HepG2 (cell line): ENCODE data around the gene NOP9. TPM values are rescaled to one million over a fixed set of nuclear protein-coding genes. Genes with fewer than 3 reads are reported as not detected.

Experiments used
- BRD4 ChIP-seq: sonication (generic); formaldehyde crosslinking; IDR thresholded peaks from 2 replicates; pipeline ENCODE4 v1.4.0; 2020; ENCODE audit warnings: missing genetic modification reagents
- CC2D1A ChIP-seq: sonication (generic); formaldehyde crosslinking; IDR thresholded peaks from 2 replicates; pipeline ENCODE4 v1.8.1; 2023; ENCODE audit warnings: mild to moderate bottlenecking, missing genetic modification reagents
- GTF2F1 ChIP-seq: fragments of 150-350 bp; IDR thresholded peaks from 2 replicates; pipeline ENCODE4 v1.6.1; 2014; ENCODE audit warnings: low read length
- KLF15 ChIP-seq: sonication (generic); formaldehyde crosslinking; IDR thresholded peaks from 2 replicates; pipeline ENCODE4 v1.8.1; 2023; ENCODE audit warnings: borderline replicate concordance, mild to moderate bottlenecking, inconsistent platforms, missing genetic modification reagents, mixed read lengths
- MIER2 ChIP-seq: IDR thresholded peaks from 2 replicates; pipeline ENCODE4 v1.6.1; 2016; ENCODE audit warnings: missing biosample characterization, missing genetic modification reagents
- PRMT3 ChIP-seq: sonication (generic); formaldehyde crosslinking; IDR thresholded peaks from 2 replicates; pipeline ENCODE4 v1.8.1; 2022; ENCODE audit warnings: low read depth, mild to moderate bottlenecking, moderate library complexity, missing genetic modification reagents, borderline replicate concordance
- SRSF1 ChIP-seq: fragments of 200-400 bp; formaldehyde crosslinking; optimal IDR thresholded peaks from 2 replicates; pipeline ENCODE3; 2017; ENCODE audit warnings: mild to moderate bottlenecking, low read depth, low read length, moderate library complexity
- TAF15 ChIP-seq: fragments of 200-400 bp; formaldehyde crosslinking; IDR thresholded peaks from one replicate; pipeline ENCODE4 v1.6.1; 2018; ENCODE audit warnings: mild to moderate bottlenecking, low read depth, low read length; ENCODE audit not compliant: poor library complexity, severe bottlenecking
- ZNF160 ChIP-seq: sonication (generic); formaldehyde crosslinking; IDR thresholded peaks from 2 replicates; pipeline ENCODE4 v1.8.0; 2022; ENCODE audit warnings: mild to moderate bottlenecking, inconsistent platforms, missing genetic modification reagents
- ZNF180 ChIP-seq: sonication (generic); formaldehyde crosslinking; IDR thresholded peaks from 2 replicates; pipeline ENCODE4 v1.4.0; 2020; ENCODE audit warnings: low read depth, missing genetic modification reagents, borderline replicate concordance
- ZNF317 ChIP-seq: sonication (generic); formaldehyde crosslinking; IDR thresholded peaks from 2 replicates; pipeline ENCODE4 v1.5.0; 2020; ENCODE audit warnings: mild to moderate bottlenecking, missing genetic modification reagents
- ZNF552 ChIP-seq: sonication (generic); formaldehyde crosslinking; IDR thresholded peaks from 2 replicates; pipeline ENCODE4 v1.9.0; 2022; ENCODE audit warnings: missing genetic modification reagents, mild to moderate bottlenecking, borderline replicate concordance
- ZNF615 ChIP-seq: sonication (generic); formaldehyde crosslinking; IDR thresholded peaks from 2 replicates; pipeline ENCODE4 v1.5.0; 2020; ENCODE audit warnings: mild to moderate bottlenecking, missing genetic modification reagents, borderline replicate concordance
- ZNF850 ChIP-seq: sonication (generic); formaldehyde crosslinking; conservative IDR thresholded peaks from 2 replicates; pipeline ENCODE4 v1.9.0; 2021; ENCODE audit warnings: mild to moderate bottlenecking, missing genetic modification reagents
- ZSCAN25 ChIP-seq: sonication (generic); formaldehyde crosslinking; IDR thresholded peaks from 2 replicates; pipeline ENCODE4 v1.8.0; 2022; ENCODE audit warnings: mild to moderate bottlenecking, missing genetic modification reagents
- polyA plus RNA-seq, 8 experiments: library from polyadenylated mRNA; depleted of rRNA in 3 of 8; stranded (reverse) in 7 of 8; unstranded in 1 of 8; fragments of >200 nt; fragmentation: Illumina TruSeq in 4 of 8; extraction: Trizol in 4 of 8; gene quantifications; 2 replicates each; pipeline versions ENCODE4 v1.2.1 to v1.2.3, GENCODE V29; 2011 to 2016; ENCODE audit warnings: low read depth in 4 of 8, missing spikeins in 1 of 8, mixed read lengths in 1 of 8; ENCODE audit not compliant: insufficient read depth in 1 of 8
- total RNA-seq, 5 experiments: library from RNA; depleted of rRNA; stranded (reverse); fragments of >200 nt; fragmentation: Illumina TruSeq; extraction: Trizol; gene quantifications; 2 replicates each; pipeline ENCODE4 v1.2.3, GENCODE V29; 2016; ENCODE audit warnings: low read depth in 1 of 5
- TF ChIP-seq, protein P1 (sequence below): IDR thresholded peaks from 2 replicates; pipeline ENCODE4 v1.6.1; 2018; ENCODE audit warnings: missing genetic modification reagents, mild to moderate bottlenecking, missing compliant biosample characterization
- TF ChIP-seq, protein P2 (sequence below), 2 experiments: sonication (generic) in 1 of 2; formaldehyde crosslinking in 1 of 2; IDR thresholded peaks; 2 replicates each; pipeline versions ENCODE4 v1.5.1 to v1.6.1; 2011 to 2020; ENCODE audit warnings: borderline replicate concordance in 1 of 2, low read depth in 1 of 2, low read length in 1 of 2, mild to moderate bottlenecking in 1 of 2, missing genetic modification reagents in 1 of 2, moderate library complexity in 1 of 2
- TF ChIP-seq, protein P3 (sequence below): sonication (generic); formaldehyde crosslinking; IDR thresholded peaks from 2 replicates; pipeline ENCODE4 v1.8.0; 2022; ENCODE audit warnings: missing genetic modification reagents, low read depth, mild to moderate bottlenecking, borderline replicate concordance
- TF ChIP-seq, protein P4 (sequence below): sonication (generic); formaldehyde crosslinking; IDR thresholded peaks from 2 replicates; pipeline ENCODE4 v1.9.0; 2022; ENCODE audit warnings: missing genetic modification reagents, mild to moderate bottlenecking, borderline replicate concordance
- TF ChIP-seq, protein P5 (sequence below): sonication (generic); formaldehyde crosslinking; IDR thresholded peaks from 2 replicates; pipeline ENCODE4 v1.5.0; 2020; ENCODE audit warnings: mild to moderate bottlenecking, missing genetic modification reagents, borderline replicate concordance

Gene NOP9
- total and polyA plus RNA-seq, 2 of the 13 experiments (the other 11 are each of a cell fraction or from before 2014, with no cell fraction given), result 24.5 to 61.6 TPM

DNA sequence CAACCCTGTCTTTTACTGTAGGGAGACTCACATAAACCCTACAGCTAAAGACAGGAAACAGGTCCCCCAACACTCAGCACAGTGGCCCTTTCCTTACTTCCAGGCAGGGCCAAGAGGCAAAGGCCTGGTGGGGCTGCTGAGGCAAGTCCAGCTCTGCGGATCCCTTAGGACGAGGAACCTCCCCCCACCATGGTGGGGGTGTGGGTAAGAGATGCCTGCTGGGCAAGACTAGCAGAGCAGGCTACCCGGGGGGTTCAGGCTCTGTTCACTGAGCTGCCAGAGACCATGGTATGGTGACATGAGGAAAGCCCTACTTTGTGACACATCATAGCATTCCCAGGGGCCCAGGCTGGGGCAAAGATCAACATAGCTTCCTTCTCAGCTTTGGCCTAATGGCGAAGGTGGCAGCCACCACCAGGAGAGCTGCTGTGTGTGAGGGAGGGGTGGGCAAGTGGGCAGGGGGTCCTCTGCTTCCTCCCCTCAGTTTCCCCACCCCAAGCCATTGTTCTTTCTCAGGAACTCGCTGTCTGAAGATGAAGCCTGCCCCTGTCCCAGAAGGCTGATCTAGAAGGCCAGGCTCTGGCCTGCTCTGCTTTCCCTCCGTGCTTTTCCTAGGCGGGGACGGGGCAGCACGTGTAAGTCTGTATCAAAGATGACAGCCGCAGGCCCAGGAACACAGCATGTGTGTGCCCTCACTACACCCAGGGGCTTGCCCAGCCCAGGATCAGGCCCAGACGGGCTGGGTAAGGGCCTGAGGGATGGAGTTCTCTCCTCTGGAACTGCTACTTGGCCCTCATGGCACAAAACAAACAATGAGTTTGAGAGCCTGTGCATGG, 47.1 kb upstream of the NOP9 start (continued):
- TF ChIP-seq, protein P1, sequence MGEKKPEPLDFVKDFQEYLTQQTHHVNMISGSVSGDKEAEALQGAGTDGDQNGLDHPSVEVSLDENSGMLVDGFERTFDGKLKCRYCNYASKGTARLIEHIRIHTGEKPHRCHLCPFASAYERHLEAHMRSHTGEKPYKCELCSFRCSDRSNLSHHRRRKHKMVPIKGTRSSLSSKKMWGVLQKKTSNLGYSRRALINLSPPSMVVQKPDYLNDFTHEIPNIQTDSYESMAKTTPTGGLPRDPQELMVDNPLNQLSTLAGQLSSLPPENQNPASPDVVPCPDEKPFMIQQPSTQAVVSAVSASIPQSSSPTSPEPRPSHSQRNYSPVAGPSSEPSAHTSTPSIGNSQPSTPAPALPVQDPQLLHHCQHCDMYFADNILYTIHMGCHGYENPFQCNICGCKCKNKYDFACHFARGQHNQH (CRISPR knock-in tag), result peak; percentile 62
- TF ChIP-seq ZNF850 (CRISPR knock-in tag), result no peak
- no peak for TF ChIP-seq ZNF160
- TF ChIP-seq ZNF552 (CRISPR knock-in tag), result 0 out of 2 replicates have a peak, but pooled peaks have one; percentile 51
- TF ChIP-seq BRD4 (CRISPR knock-in tag), result 0 out of 2 replicates have a peak, but pooled peaks have one; percentile 45
- no peak for TF ChIP-seq KLF15
- TF ChIP-seq, protein P2, sequence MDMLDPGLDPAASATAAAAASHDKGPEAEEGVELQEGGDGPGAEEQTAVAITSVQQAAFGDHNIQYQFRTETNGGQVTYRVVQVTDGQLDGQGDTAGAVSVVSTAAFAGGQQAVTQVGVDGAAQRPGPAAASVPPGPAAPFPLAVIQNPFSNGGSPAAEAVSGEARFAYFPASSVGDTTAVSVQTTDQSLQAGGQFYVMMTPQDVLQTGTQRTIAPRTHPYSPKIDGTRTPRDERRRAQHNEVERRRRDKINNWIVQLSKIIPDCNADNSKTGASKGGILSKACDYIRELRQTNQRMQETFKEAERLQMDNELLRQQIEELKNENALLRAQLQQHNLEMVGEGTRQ (IDR thresholded peaks at IDR 0.05; ENCODE audit: low read depth, low read length), result no peak
- TF ChIP-seq, protein P2 (CRISPR knock-in tag; IDR thresholded peaks at IDR 0.05; ENCODE audit: borderline replicate concordance), result no peak
- TF ChIP-seq ZNF317 (CRISPR knock-in tag), result no peak
- TF ChIP-seq MIER2, result 0 out of 2 replicates have a peak, but pooled peaks have one; percentile 37
- TF ChIP-seq, protein P3, sequence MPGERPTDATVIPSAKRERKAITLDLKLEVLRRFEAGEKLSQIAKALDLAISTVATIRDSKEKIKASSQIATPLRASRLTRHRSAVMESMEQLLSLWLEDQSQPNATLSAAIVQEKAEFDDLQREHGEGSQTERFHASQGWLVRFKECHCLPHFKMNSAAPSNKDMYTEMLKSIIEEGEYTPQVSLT (CRISPR knock-in tag), result no peak
- TF ChIP-seq ZNF615, result no peak
- TF ChIP-seq GTF2F1, result no peak
- TF ChIP-seq CC2D1A (CRISPR knock-in tag), result no peak
- TF ChIP-seq SRSF1, result no peak
- TF ChIP-seq ZSCAN25 (CRISPR knock-in tag), result no peak; the same call in 1 of the 2 replicates
- no peak for TF ChIP-seq TAF15
- TF ChIP-seq ZNF180 (CRISPR knock-in tag), result no peak
- TF ChIP-seq, protein P4, sequence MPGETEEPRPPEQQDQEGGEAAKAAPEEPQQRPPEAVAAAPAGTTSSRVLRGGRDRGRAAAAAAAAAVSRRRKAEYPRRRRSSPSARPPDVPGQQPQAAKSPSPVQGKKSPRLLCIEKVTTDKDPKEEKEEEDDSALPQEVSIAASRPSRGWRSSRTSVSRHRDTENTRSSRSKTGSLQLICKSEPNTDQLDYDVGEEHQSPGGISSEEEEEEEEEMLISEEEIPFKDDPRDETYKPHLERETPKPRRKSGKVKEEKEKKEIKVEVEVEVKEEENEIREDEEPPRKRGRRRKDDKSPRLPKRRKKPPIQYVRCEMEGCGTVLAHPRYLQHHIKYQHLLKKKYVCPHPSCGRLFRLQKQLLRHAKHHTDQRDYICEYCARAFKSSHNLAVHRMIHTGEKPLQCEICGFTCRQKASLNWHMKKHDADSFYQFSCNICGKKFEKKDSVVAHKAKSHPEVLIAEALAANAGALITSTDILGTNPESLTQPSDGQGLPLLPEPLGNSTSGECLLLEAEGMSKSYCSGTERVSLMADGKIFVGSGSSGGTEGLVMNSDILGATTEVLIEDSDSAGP, result no peak; the same call in 1 of the 2 replicates
- TF ChIP-seq, protein P5, sequence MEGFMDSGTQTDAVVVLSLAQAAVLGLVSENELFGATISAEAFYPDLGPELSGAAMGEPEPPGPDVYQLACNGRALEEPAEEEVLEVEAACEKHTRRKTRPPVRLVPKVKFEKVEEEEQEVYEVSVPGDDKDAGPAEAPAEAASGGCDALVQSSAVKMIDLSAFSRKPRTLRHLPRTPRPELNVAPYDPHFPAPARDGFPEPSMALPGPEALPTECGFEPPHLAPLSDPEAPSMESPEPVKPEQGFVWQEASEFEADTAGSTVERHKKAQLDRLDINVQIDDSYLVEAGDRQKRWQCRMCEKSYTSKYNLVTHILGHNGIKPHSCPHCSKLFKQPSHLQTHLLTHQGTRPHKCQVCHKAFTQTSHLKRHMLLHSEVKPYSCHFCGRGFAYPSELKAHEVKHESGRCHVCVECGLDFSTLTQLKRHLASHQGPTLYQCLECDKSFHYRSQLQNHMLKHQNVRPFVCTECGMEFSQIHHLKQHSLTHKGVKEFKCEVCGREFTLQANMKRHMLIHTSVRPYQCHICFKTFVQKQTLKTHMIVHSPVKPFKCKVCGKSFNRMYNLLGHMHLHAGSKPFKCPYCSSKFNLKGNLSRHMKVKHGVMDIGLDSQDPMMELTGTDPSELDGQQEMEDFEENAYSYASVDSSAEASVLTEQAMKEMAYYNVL (CRISPR knock-in tag), result peak; percentile 40; the same call in 1 of the 2 replicates
- TF ChIP-seq PRMT3 (CRISPR knock-in tag), result no peak
